OCI-LY1 (cell line): ENCODE data around the gene DNAI4.

Experiments used
- CTCF ChIP-seq: fragments of 200-600 bp; sonication (generic), shearing (Covaris generic); IDR thresholded peaks from 2 replicates; pipeline ENCODE4 v1.5.1; 2017; ENCODE audit warnings: mild to moderate bottlenecking, antibody characterized with exemption, low read length, moderate library complexity, mixed read lengths
- EZH2 ChIP-seq: fragments of 200-600 bp; sonication (generic), shearing (Covaris generic); IDR thresholded peaks from 2 replicates; pipeline ENCODE4 v1.8.0; 2017; ENCODE audit warnings: borderline replicate concordance, mixed run types, mild to moderate bottlenecking, antibody characterized with exemption, low read length, moderate library complexity, mixed read lengths

GRCh38 chr1:66768965-66769364, 155.7 kb downstream of the DNAI4 start:
- TF ChIP-seq CTCF, result no peak
- TF ChIP-seq EZH2, result no peak
